GM21825 (cell line): ENCODE results near the gene PURA.

Experiments
- ATAC-seq: cut with Tn5 transposase; IDR thresholded peaks from one replicate; pipeline ENCODE4 v1.9.1; 2021; ENCODE audit warnings: mild to moderate bottlenecking, moderate library complexity; ENCODE audit not compliant: unreplicated experiment

The PURA gene

GRCh38 chr5:140113699-140114263 is at the start of gene PURA:
TSS of gene PURA (plus strand) at chr5:140114109. CDS start at chr5:140114182, 73 bp downstream.
- ATAC-seq: peak; percentile 74

- ATAC-seq: no peak
Observed at GRCh38 chr5:140072812-140073211, 41.1 kb upstream of the PURA start.

- no peak for ATAC-seq
Observed at GRCh38 chr5:140073296-140073695, 40.6 kb upstream of the PURA start.

GRCh38 chr5:140075371-140075770 is 38.5 kb upstream of the PURA start:
- ATAC-seq: no peak

- ATAC-seq: no peak
Observed at GRCh38 chr5:140076142-140076541, 37.8 kb upstream of the PURA start.

GRCh38 chr5:140076788-140077187 is 37.1 kb upstream of the PURA start:
- ATAC-seq: no peak

GRCh38 chr5:140083120-140083519 is 30.8 kb upstream of the PURA start:
- no peak for ATAC-seq

GRCh38 chr5:140083650-140084049 is 30.3 kb upstream of the PURA start:
- ATAC-seq: no peak

- no peak for ATAC-seq
Observed at GRCh38 chr5:140084541-140084940, 29.4 kb upstream of the PURA start.

GRCh38 chr5:140090251-140090650 is 23.7 kb upstream of the PURA start:
- no peak for ATAC-seq

GRCh38 chr5:140093179-140093578 is 20.7 kb upstream of the PURA start:
- no peak for ATAC-seq

- no peak for ATAC-seq
Observed at GRCh38 chr5:140093866-140094265, 20.0 kb upstream of the PURA start.

- ATAC-seq: no peak
Observed at GRCh38 chr5:140094889-140095288, 19.0 kb upstream of the PURA start.

GRCh38 chr5:140101179-140101578 is 12.7 kb upstream of the PURA start:
- no peak for ATAC-seq

- ATAC-seq: no peak
Observed at GRCh38 chr5:140103154-140103553, 10.8 kb upstream of the PURA start.

GRCh38 chr5:140104100-140104499 is 9.8 kb upstream of the PURA start:
- ATAC-seq: no peak

- no peak for ATAC-seq
Observed at GRCh38 chr5:140106101-140106500, 7.8 kb upstream of the PURA start.

GRCh38 chr5:140106805-140107311 is 7.1 kb upstream of the PURA start:
- no peak for ATAC-seq

- peak; percentile 86 for ATAC-seq
Observed at GRCh38 chr5:140107312-140108092, 6.4 kb upstream of the PURA start.

GRCh38 chr5:140108093-140109017 is 5.6 kb upstream of the PURA start:
- ATAC-seq: peak; percentile 55

- no peak for ATAC-seq
Observed at GRCh38 chr5:140109018-140109758, 4.7 kb upstream of the PURA start.
